NCI-H2029 (cell line): Measurements from ENCODE around the gene SMYD3.
"Not testable (repeated sequence)": the region's sequence is repeated elsewhere in the genome, so short reads cannot be mapped to it uniquely, and the experiment has no call there.

Experiments
- DNase-seq: peaks from one replicate; lab custom pipeline; 2025; lab: John Stamatoyannopoulos, UW

SMYD3 gene

DNA sequence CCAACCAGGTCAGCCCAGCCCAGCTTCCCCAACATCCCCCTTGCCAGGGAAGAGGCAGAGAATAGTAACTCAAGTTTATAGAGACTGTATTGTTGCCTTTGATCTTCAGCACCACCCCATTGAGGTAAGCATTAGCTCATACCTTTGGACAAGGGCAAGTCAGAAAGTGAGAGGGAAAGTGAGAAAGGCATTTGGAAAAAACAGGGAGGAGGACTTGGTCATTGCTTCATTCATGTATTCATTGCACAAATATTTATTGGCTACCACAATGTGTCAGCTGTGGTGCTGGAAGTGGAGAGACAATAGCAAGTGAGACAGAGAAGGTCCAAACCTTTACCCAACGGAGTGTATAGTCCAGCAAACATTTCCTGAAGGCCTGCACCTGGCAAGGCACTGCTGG, 791.1 kb downstream of the SMYD3 start:
- DNase-seq, result no peak

DNA sequence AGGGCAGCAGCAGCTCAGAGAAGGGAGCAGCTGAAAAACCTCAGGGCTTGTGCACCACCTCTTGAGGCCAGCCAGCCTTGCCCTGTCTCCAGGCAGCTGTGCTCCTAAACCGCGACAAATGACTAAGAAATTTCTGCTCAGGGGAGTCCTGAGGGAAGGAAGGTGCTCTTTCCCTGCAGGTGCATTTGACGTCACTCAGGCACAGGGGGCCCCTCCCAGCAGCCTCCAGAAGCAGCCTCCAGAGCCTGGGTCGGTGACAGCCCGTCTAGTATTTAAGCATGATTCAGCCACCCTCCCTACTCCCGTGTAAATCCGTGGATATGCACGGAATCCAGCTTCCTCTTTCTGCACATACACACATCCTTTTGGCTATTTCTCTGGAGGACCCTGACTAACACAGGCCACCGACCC, 791.8 kb downstream of the SMYD3 start:
- no peak for DNase-seq

DNA sequence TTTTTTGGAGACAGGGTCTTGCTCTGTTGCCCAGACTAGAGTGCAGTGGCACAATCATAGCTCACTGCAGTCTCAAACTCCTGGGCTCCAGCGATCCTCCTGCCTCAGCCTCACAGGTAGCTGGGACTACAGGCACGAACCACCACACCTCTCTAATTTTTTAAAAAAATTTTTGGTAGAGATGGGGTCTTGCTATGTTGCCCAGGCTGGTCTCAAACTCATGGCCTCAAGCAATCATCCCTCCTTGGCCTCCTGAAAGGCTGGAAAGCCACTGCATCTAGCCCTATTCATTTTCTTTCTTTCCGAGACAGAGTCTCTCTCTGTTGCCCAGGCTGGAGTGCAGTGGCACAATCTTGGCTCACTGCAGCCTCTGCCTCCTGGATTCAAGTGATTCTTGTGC, 793.1 kb downstream of the SMYD3 start:
- not testable (repeated sequence) for DNase-seq

DNA sequence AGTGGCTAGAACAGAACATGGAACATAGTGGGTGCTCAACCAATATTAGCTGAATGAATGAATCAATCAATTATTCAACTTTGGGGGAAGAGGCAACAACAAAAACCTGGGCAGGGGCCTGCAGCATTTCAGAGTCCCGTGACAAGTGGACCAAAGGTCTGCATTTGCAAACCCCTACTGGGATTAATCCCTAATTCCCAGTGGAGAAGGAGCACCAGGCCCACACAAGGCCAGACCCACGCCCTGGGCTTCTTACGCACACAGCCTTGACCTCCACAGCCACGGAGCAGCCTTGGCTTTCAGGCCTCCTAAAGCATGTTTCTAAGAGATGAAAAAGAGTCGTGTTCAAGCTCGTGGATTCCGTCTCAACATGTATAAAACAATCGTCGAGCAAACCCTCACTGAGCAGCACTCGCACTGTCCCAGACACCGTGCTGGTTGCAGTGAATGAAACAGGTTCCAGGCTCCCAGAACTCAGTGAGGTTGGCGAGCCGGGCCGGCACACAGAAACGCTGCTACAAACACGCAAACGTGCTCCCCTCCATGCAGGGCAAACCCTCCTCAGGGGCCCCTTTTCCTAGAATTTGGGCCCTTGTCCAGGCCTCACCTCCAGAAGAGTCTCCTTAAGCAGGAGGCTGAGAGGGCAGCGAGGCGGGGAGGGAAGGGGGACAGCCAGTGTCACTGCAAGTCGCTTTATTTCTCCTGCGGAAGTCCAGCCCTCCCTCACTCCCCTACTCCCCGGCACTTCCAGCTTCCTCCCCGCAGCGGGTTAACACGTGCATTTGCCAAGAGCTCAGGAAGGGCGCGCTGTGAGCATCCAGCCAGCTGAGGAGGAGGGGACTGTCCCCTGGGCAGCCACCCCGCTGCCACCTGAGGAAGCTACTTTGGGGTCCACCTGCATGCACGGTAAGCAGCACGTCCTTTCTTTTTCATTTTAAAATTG, 795.8 kb downstream of the SMYD3 start:
- DNase-seq, result no peak

DNA sequence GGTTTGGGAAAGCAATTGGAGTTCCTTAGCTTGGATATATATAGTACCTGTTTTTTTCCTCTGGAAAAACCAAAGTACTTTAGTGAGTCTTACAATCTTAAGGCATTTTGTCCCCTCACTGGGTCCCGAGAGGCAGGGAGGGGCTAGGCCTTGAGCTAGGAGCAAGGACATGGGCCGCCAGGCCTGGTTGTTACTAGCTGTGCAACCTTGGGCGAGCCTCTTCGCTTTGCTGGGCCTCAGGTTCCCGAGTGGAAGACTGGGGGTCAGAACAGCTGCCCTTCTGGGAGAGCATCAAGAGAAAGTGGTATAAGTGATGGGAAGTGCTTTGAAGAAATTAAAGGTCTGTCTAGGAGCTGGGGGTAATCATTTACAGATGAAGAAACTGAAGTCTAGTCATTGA, 799.1 kb downstream of the SMYD3 start:
- DNase-seq, result no peak

DNA sequence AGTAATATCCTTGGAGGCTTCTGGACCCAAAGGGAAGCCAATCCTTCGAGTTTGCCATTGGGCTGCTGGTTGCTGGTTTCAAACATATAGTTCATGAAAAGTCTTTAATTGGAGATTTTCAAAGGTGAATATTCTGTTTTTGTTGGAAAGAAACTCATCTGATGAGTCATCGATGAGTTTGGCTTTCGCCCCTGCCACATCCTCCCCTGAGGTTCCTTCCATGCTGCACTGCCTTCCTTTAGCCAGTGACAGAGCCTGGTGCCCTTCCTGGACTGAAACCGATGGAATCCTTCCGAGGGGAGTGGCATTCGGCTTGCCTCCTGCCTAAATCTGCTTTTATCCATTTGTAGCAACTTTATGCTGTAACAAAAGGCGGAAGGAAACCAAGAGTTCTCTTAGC, 802.3 kb downstream of the SMYD3 start:
- DNase-seq, result no peak

DNA sequence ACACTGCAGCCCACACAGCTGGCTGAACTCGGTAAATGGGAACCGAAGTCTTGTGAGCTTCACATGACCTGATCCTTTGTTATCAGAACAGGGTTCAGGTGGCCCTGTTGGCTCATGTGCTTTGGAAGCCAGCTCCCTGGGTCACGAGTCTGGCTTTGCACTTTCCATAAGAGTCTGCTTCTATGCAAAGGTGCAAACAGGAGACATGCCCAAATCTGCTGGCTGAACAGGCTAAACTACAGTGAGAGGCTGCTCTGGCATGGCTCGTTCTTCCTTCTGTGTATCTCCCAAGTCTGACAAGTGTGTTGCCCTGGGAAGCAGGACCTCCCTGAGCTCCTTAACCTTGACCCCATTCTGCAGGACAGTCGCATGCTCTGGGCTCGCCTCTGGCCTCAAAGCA, 802.7 kb downstream of the SMYD3 start:
- DNase-seq, result no peak

DNA sequence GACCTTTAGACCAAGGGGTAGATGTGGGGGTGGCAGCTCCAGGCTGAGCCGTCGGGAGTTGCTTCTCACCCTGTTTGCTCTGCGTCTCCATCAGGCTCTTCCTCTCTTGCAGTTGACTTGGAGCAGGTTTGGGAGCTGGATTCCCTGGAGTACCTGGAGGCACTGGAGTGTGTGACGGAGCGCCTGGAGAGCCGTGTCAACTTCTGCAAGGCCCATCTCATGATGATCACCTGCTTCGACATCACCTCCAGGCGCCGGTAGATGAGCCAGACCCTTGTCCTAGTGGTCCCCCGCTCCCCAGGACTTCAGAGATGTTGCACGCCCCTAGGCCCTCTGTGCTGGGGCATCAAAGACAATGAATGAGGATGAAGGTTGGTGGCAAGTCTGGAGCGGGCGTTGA, 804.7 kb downstream of the SMYD3 start:
- no peak for DNase-seq

DNA sequence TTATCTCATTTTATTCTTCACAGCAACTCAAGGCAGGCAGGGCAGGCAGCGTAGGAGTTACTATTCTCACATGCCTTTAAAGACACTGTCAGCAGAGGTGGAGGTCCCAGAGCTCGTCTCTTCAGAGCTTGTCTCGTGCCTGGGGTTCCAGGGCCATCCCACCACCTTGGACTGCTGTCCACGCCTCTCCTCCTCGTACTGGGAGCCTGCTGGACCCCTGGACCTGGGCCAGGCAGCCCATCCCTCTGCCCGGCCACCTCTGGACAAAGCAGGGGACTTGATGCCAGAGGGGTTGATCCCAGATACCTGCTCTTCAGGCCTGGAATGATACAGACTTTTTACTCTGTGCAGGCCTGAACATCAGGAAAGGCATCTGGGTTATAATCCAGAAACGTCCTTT, 805.4 kb downstream of the SMYD3 start:
- DNase-seq, result no peak

DNA sequence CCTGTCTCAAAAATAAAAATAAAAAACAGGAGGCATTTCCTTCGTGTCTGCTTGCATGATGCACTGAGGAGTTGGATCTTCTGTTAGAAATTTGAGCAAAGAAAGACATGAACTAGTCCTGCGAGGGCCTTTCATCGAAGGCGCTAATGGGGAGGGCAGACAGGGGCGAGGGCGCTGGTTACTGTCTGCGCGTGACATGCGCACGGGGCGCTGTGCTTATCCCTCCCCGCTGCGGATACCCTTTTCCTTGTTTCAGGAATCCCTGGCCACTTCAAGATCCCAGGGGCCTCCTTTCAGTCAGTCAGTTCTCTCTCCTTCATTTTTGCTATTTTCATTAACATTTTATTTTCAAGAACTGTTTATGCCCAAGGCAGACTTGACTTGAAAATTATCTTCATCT, 806.4 kb downstream of the SMYD3 start:
- DNase-seq, result no peak
